Osteoblast (primary cell): ENCODE data around the gene NPEPL1. TPM values are rescaled to one million over a fixed set of nuclear protein-coding genes. Genes with fewer than 3 reads are reported as not detected.
"Not testable (repeated sequence)": the region's sequence is repeated elsewhere in the genome, so short reads cannot be mapped to it uniquely, and the experiment has no call there.

Experiments used
- DNase-seq: peaks from one replicate; pipeline ENCODE4 v3.0.0; 2011; ENCODE audit warnings: low spot score, mixed read lengths; ENCODE audit not compliant: insufficient read length; ENCODE audit errors: missing footprints
- H2AFZ ChIP-seq: 2 replicates; pipeline ENCODE4 v1.6.0; 2011; ENCODE audit warnings: mild to moderate bottlenecking, low read length
- H3K27ac ChIP-seq: 2 replicates; pipeline ENCODE4 v1.5.1; 2011; ENCODE audit warnings: mild to moderate bottlenecking, low read depth, low read length, moderate library complexity
- H3K27me3 ChIP-seq: 2 replicates; pipeline ENCODE4 v1.6.0; 2012; ENCODE audit warnings: mild to moderate bottlenecking, control low read depth, inconsistent platforms, low read length, moderate library complexity; ENCODE audit not compliant: insufficient read depth
- H3K36me3 ChIP-seq: 2 replicates; pipeline ENCODE4 v1.5.1; 2011; ENCODE audit warnings: mild to moderate bottlenecking, low read length, control low read depth, moderate library complexity; ENCODE audit not compliant: insufficient read depth
- H3K4me1 ChIP-seq: 2 replicates; pipeline ENCODE4 v1.5.1; 2011; ENCODE audit warnings: mild to moderate bottlenecking, low read length, control low read depth, moderate library complexity; ENCODE audit not compliant: insufficient read depth
- H3K4me2 ChIP-seq: 2 replicates; pipeline ENCODE4 v1.6.0; 2011; ENCODE audit warnings: mild to moderate bottlenecking, low read length; ENCODE audit not compliant: insufficient read depth
- H3K4me3 ChIP-seq: fragments of 200-600 bp; sonication (generic); 3 replicates; pipeline ENCODE4 v1.5.1; 2012; ENCODE audit warnings: mild to moderate bottlenecking, low read length, inconsistent platforms; ENCODE audit not compliant: insufficient read depth
- H3K79me2 ChIP-seq: 2 replicates; pipeline ENCODE4 v1.6.0; 2012; ENCODE audit warnings: mild to moderate bottlenecking, low read length, control low read depth, inconsistent platforms; ENCODE audit not compliant: insufficient read depth
- H3K9me3 ChIP-seq: 2 replicates; pipeline ENCODE4 v1.5.1; 2011; ENCODE audit warnings: low read depth, low read length, control low read depth
- H4K20me1 ChIP-seq: 2 replicates; pipeline ENCODE4 v1.6.0; 2012; ENCODE audit warnings: mild to moderate bottlenecking, low read length, control low read depth; ENCODE audit not compliant: insufficient read depth
- total RNA-seq: library from RNA; depleted of rRNA; stranded (reverse); fragments of >200 nt; gene quantifications from 2 replicates; pipeline ENCODE4 v1.2.3, GENCODE V29; 2012
- TF ChIP-seq, protein P1 (sequence below): IDR thresholded peaks from 2 replicates; pipeline ENCODE4 v1.5.1; 2011; ENCODE audit warnings: mild to moderate bottlenecking, low read depth, low read length, moderate library complexity; ENCODE audit errors: extremely low read depth

Gene NPEPL1
- total RNA-seq, 1 donor = 29.7 TPM

DNA sequence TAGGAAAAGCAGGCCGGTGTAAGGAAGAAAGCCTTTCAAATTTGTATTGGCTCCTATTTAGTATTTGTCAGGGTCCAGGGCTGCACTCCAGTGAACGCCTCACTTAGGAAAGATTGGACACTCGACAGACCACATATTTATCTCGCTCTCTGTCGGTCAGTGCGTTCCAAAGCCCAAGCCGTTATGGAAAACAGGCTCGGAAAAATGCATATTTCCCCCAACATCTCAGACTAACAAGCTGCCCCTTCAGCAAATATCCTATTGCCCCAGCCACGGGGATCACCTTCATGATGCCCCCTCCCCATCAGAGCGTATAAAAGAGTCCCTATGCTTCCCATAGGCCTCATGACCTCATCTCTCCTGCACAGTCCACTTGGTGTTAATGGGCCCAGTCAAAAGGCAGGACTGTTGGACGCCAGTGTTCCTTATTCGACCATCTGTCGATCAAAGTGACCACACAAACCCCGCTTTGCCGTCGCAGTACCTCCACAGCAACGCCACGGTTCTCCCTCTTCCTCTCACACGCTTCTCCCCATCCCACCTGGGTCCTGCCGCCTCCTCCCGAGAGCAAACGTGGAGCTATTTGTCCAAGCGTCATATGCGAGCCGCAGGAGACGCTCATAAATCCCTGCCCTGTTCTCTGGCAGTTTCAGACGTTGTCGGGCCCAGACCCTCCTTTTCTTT is 63.3 kb downstream of the NPEPL1 start:
- Histone ChIP-seq H3K9me3 (no peaks in the 10 kb centered on the region), H3K27ac (no peak overlapping the region), H3K4me1 (no peaks in the 10 kb centered on the region), H3K4me2 (no peak overlapping the region), H4K20me1 (no peaks in the 10 kb centered on the region), H3K27me3 (peaks cover 19% of the 10 kb centered on the region), H3K4me3 (no peak overlapping the region), H2AFZ (no peak overlapping the region), H3K36me3 (no peaks in the 10 kb centered on the region), H3K79me2 (no peaks in the 10 kb centered on the region)
- no peak for DNase-seq
- TF ChIP-seq, protein P1, sequence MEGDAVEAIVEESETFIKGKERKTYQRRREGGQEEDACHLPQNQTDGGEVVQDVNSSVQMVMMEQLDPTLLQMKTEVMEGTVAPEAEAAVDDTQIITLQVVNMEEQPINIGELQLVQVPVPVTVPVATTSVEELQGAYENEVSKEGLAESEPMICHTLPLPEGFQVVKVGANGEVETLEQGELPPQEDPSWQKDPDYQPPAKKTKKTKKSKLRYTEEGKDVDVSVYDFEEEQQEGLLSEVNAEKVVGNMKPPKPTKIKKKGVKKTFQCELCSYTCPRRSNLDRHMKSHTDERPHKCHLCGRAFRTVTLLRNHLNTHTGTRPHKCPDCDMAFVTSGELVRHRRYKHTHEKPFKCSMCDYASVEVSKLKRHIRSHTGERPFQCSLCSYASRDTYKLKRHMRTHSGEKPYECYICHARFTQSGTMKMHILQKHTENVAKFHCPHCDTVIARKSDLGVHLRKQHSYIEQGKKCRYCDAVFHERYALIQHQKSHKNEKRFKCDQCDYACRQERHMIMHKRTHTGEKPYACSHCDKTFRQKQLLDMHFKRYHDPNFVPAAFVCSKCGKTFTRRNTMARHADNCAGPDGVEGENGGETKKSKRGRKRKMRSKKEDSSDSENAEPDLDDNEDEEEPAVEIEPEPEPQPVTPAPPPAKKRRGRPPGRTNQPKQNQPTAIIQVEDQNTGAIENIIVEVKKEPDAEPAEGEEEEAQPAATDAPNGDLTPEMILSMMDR = no peak

DNA sequence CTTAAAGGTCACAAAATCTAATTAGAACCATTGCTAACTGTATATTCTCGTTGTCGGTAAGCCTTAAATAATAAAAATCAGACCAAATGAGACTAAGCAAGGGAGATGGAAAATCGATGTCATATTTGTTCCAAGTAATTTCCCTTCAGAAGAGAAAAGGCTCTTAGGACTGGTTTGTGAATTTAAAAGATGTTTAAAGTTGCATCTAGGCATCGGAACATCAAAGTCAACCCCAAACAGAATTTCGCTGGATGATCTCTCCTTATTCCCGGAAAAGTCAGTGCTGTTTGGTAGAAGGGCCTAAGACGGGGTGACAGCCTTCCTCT is 63.8 kb downstream of the NPEPL1 start:
- TF ChIP-seq, protein P1 = no peak
- Histone ChIP-seq H3K9me3 (no peaks in the 10 kb centered on the region), H3K79me2 (no peaks in the 10 kb centered on the region), H3K4me1 (no peaks in the 10 kb centered on the region), H3K27me3 (peaks cover 18% of the 10 kb centered on the region), H3K27ac (no peak overlapping the region), H3K4me2 (no peak overlapping the region), H3K4me3 (no peak overlapping the region), H3K36me3 (no peaks in the 10 kb centered on the region), H2AFZ (no peak overlapping the region), H4K20me1 (no peaks in the 10 kb centered on the region)
- no peak for DNase-seq

GRCh38 chr20:58757647-58758046 is 65.0 kb downstream of the NPEPL1 start:
- not testable (repeated sequence) for H4K20me1 ChIP-seq, H3K27ac ChIP-seq, H3K4me3 ChIP-seq, H3K9me3 ChIP-seq, H3K79me2 ChIP-seq, H3K36me3 ChIP-seq, H3K4me1 ChIP-seq, H3K4me2 ChIP-seq, DNase-seq, H2AFZ ChIP-seq
- peaks cover 18% of the 10 kb centered on the region for H3K27me3 ChIP-seq

GRCh38 chr20:58759947-58760346 is 67.3 kb downstream of the NPEPL1 start:
- H3K27ac ChIP-seq = no peak overlapping the region
- H3K79me2 ChIP-seq = no peaks in the 10 kb centered on the region
- peaks cover 20% of the 10 kb centered on the region for H3K27me3 ChIP-seq
- no peak for DNase-seq
- no peaks in the 10 kb centered on the region for H4K20me1 ChIP-seq
- no peak overlapping the region for H3K4me3 ChIP-seq
- no peak overlapping the region for H3K4me2 ChIP-seq
- TF ChIP-seq, protein P1 = no peak
- H3K4me1 ChIP-seq = no peaks in the 10 kb centered on the region
- H2AFZ ChIP-seq = no peak overlapping the region
- H3K36me3 ChIP-seq = no peaks in the 10 kb centered on the region
- H3K9me3 ChIP-seq = no peaks in the 10 kb centered on the region
